Body of pancreas (tissue), 4 donors: ENCODE data around the gene TTC27. TPM values are rescaled to one million over a fixed set of nuclear protein-coding genes. Genes with fewer than 3 reads are reported as not detected.

Experiments used
- ATAC-seq: fragments of 150-250 bp; one replicate; pipeline ENCODE4 v1.9.1; 2016
- DNase-seq, 4 donors: peaks; one replicate each; pipeline ENCODE4 v3.0.0-alpha.2; 2019
- H3K27ac ChIP-seq, 4 donors: fragments of 200-600 bp; sonication (generic); 1 replicate in 3 of 4; 2 replicates in 1 of 4; pipeline versions ENCODE4 v1.5.1 to v1.6.1; 2016 to 2019; ENCODE audit warnings: mild to moderate bottlenecking in 1 of 4, mixed read lengths in 1 of 4, moderate library complexity in 1 of 4
- H3K27me3 ChIP-seq, 2 donors: fragments of 200-600 bp; sonication (generic); one replicate each; pipeline ENCODE4 v1.6.0; 2016; ENCODE audit warnings: mild to moderate bottlenecking in 1 of 2
- H3K36me3 ChIP-seq, 2 donors: fragments of 200-600 bp; sonication (generic); replicated peaks in 1 of 2; 2 replicates each; pipeline ENCODE4 v1.5.1; 2016; ENCODE audit warnings: low read depth in 2 of 2; ENCODE audit not compliant: insufficient read depth in 1 of 2
- H3K4me1 ChIP-seq: fragments of 200-600 bp; sonication (generic); one replicate; pipeline ENCODE4 v1.6.0; 2016
- H3K4me3 ChIP-seq, 2 donors: fragments of 200-600 bp; sonication (generic); 1 replicate in 1 of 2; 2 replicates in 1 of 2; pipeline ENCODE4 v1.5.1; 2016 to 2019
- H3K9me3 ChIP-seq, 3 donors: fragments of 200-600 bp; sonication (generic); 1 replicate in 2 of 3; 2 replicates in 1 of 3; pipeline ENCODE4 v1.5.1; 2016
- CTCF ChIP-seq, 7 experiments: fragments of 450-650 bp in 4 of 7; fragments of 200-600 bp in 3 of 7; sonication (generic) in 3 of 7; IDR thresholded peaks; one replicate each; pipeline ENCODE4 v1.5.1; 2016 to 2019; ENCODE audit warnings: antibody characterized with exemption in 7 of 7
- POLR2A ChIP-seq, 3 donors: fragments of 450-650 bp; IDR thresholded peaks; one replicate each; pipeline ENCODE4 v1.6.1; 2016; ENCODE audit warnings: antibody characterized with exemption in 3 of 3, mild to moderate bottlenecking in 2 of 3
- WGBS, 2 donors: methylation state at CpG; one replicate each; pipeline ENCODE4 v1.1.5; 2017; 5-methylcytosine and 5-hydroxymethylcytosine counted together
- intact Hi-C: fragments of 100-400 bp; cut with DNase I; formaldehyde crosslinking; loops from one replicate; pipeline ENCODE4 v1.15.1; 2023
- total RNA-seq, 2 donors: library from RNA; depleted of rRNA; stranded (reverse); fragments of >200 nt; gene quantifications; one replicate each; pipeline ENCODE4 v1.1.0, GENCODE V29; 2016

TTC27 gene
- total RNA-seq, 2 donors from 2014 or later, result 5.6 to 9.3 TPM

GRCh38 chr2:32807662-32808061 is 179.8 kb downstream of the TTC27 start:
- WGBS, 2 donors, result 89 to 92% methylated on average over 5 of the region's 5 CpGs
- ATAC-seq, result no peak
- Histone ChIP-seq H3K9me3 (no peaks in the 10 kb centered on the region), H3K27me3 (no peaks in the 10 kb centered on the region), H3K27ac (no peak overlapping the region), H3K4me1 (no peaks in the 10 kb centered on the region), H3K36me3 (no peaks in the 10 kb centered on the region), H3K4me3 (no peak overlapping the region)
- no peak for TF ChIP-seq POLR2A (IDR thresholded peaks at IDR 0.05)
- no peak for TF ChIP-seq CTCF (IDR thresholded peaks at IDR 0.05)
- DNase-seq, result no peak
- intact Hi-C loops, result no loop called here

GRCh38 chr2:32810909-32811495 is 183.2 kb downstream of the TTC27 start:
- H3K9me3 ChIP-seq, result no peaks in the 10 kb centered on the region
- H3K36me3 ChIP-seq, result no peaks in the 10 kb centered on the region
- H3K27me3 ChIP-seq, result no peaks in the 10 kb centered on the region
- DNase-seq (no peak), ATAC-seq (no peak)
- H3K27ac ChIP-seq, result no peak overlapping the region
- intact Hi-C loops, result no loop called here
- H3K4me3 ChIP-seq, result no peak overlapping the region
- TF ChIP-seq POLR2A (IDR thresholded peaks at IDR 0.05) (no peak), CTCF (IDR thresholded peaks at IDR 0.05) (no peak)
- 64 to 76% methylated on average over 4 of the region's 4 CpGs for WGBS, 2 donors
- H3K4me1 ChIP-seq, result no peaks in the 10 kb centered on the region

GRCh38 chr2:32811696-32812095 is 183.8 kb downstream of the TTC27 start:
- Histone ChIP-seq H3K27me3 (no peaks in the 10 kb centered on the region), H3K4me3 (no peak overlapping the region), H3K4me1 (no peaks in the 10 kb centered on the region), H3K36me3 (no peaks in the 10 kb centered on the region), H3K27ac (no peak overlapping the region), H3K9me3 (no peaks in the 10 kb centered on the region)
- no peak for TF ChIP-seq POLR2A (IDR thresholded peaks at IDR 0.05)
- no peak for TF ChIP-seq CTCF (IDR thresholded peaks at IDR 0.05)
- WGBS, 2 donors, result 88 to 93% methylated on average over 5 of the region's 5 CpGs
- intact Hi-C loops, result no loop called here
- DNase-seq (no peak), ATAC-seq (no peak)

DNA sequence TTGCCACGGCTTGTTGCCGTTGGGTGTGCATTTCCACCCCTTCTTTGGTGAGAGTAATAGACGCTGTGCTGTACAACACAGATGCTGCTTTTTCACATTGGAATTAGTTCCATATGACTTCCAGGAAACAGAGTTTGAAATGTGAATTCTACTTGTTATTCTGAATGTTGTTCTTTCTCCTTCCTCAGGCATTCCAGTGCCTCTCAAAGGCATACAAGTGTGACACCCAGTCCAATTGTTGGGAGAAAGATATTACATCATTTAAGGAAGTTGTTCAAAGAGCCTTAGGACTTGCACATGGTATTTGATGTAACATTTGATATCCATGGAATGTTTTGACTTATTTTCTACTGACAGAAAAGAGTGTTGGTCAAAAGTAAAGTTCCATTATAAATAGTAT is 184.5 kb downstream of the TTC27 start:
- Histone ChIP-seq H3K9me3 (no peaks in the 10 kb centered on the region), H3K27ac (no peak overlapping the region), H3K4me3 (no peak overlapping the region), H3K27me3 (no peaks in the 10 kb centered on the region), H3K4me1 (no peaks in the 10 kb centered on the region), H3K36me3 (no peaks in the 10 kb centered on the region)
- WGBS, 2 donors, result 91 to 95% methylated on average over 3 of the region's 3 CpGs
- TF ChIP-seq CTCF (IDR thresholded peaks at IDR 0.05), result no peak
- no peak for TF ChIP-seq POLR2A (IDR thresholded peaks at IDR 0.05)
- ATAC-seq, result no peak
- intact Hi-C loops, result no loop called here
- DNase-seq, result no peak

DNA sequence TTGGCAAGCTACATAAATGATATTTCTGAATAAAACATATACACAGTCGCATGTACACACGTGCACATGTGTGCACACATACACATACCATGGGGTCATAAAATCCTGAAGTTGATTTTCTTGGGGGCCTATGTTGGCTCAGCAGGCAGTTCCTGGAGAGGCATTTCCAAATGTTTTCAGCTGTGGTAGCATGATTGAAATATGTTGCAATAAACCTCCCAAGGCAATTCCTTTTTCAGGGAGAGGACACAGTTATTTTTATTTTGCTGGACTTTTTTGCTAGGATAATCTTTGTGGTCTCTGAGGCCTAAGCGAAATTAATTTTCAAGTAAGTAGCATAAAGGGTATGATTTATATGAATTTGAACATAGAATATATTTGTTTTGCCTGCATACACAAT is 192.2 kb downstream of the TTC27 start:
- Histone ChIP-seq H3K27ac (no peak overlapping the region), H3K4me3 (no peak overlapping the region), H3K27me3 (no peaks in the 10 kb centered on the region), H3K9me3 (no peaks in the 10 kb centered on the region), H3K36me3 (no peaks in the 10 kb centered on the region), H3K4me1 (no peaks in the 10 kb centered on the region)
- ATAC-seq (no peak), DNase-seq (no peak)
- WGBS, 2 donors, result 95 to 98% methylated on average over 3 of the region's 3 CpGs
- intact Hi-C loops, result no loop called here
- no peak for TF ChIP-seq CTCF (IDR thresholded peaks at IDR 0.05)
- no peak for TF ChIP-seq POLR2A (IDR thresholded peaks at IDR 0.05)
